Fibroblast of skin of abdomen (primary cell): ENCODE data around the gene CAMK1D.

Experiments
- DNase-seq: peaks from one replicate; pipeline ENCODE4 v3.0.0-alpha.2; 2013

Gene CAMK1D

DNA sequence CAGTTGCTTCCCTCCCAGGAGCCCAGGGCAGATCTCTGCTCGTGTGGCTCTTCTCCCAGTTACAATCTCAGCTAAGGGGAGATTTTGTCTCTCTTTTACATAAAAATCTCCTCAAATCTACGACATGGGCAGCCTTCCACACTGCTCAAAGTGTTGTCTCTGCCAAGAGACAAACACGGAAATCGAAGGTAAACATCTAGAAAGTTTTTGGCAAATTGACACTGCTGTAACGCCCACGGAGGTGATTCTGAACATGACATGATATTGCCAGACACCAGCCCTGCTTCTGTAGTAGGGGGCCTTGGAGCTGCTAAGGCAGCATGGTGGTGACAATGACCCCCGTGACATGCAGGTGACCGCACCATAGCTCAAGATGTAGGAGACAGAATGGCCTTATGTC lies 523.8 kb downstream of the CAMK1D start:
- no peak for DNase-seq

DNA sequence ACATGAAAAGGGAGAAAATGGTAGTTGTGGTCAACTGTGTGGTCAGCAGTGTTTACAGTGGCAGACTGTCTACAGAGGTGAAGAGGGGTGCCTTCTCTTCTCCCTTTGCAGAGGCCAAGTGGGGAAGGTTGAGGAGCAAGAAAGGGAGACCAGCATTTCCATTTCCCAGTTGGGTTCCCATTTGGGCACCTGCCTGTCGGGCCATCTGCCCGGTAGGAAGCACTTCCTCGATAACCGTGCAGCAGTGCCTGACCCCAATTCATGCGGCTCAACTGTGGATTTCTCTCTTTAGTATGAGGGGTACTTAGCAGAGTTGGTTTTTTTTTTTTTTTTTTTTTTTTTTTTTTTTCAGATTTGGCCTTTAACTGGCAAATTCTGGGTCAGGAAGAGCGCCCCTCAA lies 525.2 kb downstream of the CAMK1D start:
- DNase-seq, result no peak

GRCh38 chr10:12875100-12875499 lies 525.8 kb downstream of the CAMK1D start:
- no peak for DNase-seq

DNA sequence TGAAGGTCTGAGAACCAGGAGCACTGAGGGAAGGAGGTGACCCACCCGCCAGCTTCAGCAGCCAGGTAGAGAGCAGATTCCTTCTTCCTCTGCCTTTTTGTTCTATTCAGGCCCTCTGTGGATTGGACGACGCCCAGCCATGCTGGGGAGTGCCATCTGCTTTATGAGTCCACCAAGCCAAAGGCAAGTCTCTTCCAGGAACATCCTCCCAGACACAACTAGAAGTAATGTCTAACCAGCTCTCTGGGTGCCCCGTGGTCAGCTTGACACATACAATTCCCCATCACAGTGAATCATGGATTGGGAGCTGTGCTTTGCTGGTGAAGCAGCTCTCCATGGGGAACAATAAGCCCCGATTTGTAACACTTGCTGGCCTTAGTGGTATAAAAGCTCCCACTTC lies 526.9 kb downstream of the CAMK1D start:
- DNase-seq, result no peak

DNA sequence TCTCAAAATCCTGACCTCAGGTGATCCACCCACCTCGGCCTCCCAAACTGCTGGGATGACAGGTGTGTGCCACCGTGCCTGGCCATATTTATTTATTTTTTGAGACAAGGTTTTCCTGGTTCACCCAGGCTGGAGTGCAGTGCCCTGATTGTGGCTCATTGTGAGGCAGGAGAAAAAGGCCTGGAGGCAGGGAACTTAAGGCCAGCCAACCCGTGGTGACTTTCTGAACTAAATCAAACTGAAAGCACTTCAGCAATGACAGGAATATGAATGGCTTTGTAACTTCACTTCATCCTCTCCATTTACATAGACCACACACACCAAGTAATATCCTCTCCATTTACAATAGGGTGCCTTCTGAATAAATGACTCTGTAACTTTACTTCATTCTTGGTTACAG lies 527.8 kb downstream of the CAMK1D start:
- no peak for DNase-seq

DNA sequence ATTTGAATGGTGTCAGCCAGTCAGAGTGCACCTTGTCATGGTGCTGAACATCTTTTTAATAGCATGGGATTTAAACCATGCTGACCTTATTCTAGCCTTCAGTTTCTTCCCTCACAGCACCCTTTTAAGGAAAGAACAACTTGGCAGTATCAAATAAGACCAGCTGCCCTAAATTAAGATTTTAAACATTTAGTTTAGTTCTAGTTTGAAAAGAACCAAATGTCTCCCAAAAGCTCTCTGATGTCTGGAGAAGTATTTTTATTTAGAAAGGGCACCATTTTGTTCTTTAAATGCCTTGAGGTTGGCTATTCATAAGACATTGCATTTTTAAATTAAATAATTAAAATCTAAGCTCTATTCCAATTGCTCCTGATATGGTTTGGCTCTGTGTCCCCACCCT lies 531.1 kb downstream of the CAMK1D start:
- no peak for DNase-seq

DNA sequence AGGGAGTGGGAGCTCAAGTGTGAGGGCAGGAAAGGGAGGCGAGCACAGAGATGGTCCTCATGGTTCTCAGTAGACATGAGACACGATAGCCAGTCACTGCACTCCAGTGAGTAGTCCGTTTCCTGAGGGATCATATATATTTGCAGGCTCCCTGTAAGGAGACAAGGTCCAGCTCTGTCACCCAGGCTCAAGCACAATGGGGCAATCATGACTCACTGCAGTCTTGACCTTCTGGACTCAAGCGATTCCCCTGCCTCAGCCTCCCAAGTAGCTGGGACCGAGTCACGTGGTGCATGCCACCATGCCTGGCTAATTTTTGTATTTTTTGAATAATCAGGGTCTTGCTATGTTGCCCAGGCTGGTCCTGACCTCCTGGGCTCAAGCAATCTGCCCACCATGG lies 535.5 kb downstream of the CAMK1D start:
- no peak for DNase-seq
